GM19035 (cell line): Measurements from ENCODE around the gene DDX1.
"Not testable (repeated sequence)": the region's sequence is repeated elsewhere in the genome, so short reads cannot be mapped to it uniquely, and the experiment has no call there.

ENCODE experiments used
- ATAC-seq: cut with Tn5 transposase; IDR thresholded peaks from one replicate; pipeline ENCODE4 v1.9.1; 2021; ENCODE audit not compliant: unreplicated experiment

Gene DDX1

GRCh38 chr2:15616429-15616828 lies 24.8 kb downstream of the DDX1 start:
- ATAC-seq = no peak

GRCh38 chr2:15616850-15617777 lies 25.4 kb downstream of the DDX1 start:
- no peak for ATAC-seq

GRCh38 chr2:15617778-15618448 lies 26.2 kb downstream of the DDX1 start:
- ATAC-seq = no peak

DNA sequence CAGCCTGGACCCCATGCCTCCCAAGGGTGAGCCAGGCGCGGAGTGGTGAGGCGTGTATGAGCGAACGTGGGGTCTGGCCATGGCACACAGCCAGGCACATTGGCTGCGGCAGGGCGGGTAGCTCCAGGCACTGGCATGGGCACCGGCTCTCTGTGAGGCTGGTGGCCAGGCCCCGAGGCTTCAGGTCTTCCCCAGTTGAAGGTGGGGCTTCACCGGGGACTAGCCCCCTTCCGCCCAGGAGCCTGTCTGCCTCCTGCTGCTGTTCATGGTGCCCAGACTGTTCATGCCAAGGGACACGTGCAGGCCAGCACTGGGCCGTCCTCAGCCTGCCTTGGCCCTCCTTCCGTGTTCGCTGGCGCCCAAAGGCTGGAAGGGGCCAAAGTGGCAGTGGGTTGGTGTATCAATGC lies 26.8 kb downstream of the DDX1 start:
- no peak for ATAC-seq

- ATAC-seq = no peak
Measured at GRCh38 chr2:15619076-15619475, 27.4 kb downstream of the DDX1 start.

DNA sequence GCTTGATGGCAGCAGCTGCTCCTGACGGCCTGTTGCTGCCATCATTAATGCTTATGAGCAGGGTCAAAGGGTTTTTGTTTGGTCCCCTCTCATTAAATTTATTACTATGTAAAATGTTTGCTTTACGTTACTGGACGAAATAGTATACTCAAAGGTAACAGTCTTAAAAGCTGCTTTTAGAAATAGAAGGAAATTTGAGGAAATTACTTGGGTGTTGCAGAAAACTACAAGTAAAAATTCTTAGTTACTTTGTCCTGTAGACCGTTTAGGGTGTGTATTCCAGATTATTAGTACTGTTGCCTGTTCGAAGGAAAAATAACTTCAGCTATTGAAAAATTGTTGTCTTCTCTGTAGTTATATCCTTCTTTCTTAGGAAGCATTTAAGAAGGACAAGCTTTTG lies 27.8 kb downstream of the DDX1 start:
- ATAC-seq = no peak

GRCh38 chr2:15619938-15620337 lies 28.3 kb downstream of the DDX1 start:
- ATAC-seq = no peak

DNA sequence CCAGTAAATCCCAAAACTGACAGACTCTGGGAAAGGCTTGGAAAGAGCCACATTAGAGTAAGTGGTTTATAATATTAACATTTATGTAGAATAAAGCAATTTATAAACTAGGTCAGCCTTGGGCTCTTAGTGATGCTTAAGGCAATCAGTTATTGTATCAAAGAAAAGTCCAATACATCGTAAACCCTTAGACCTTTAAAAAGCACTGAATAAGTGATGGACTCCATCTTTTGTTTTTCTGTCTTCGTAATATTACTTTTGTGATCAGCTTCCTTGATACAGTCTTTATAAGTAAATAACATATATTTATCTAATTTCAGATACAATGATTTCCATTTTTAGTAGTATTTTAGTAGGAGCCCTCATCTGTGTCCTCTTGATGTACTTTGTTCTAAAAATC lies 28.7 kb downstream of the DDX1 start:
- ATAC-seq = no peak

DNA sequence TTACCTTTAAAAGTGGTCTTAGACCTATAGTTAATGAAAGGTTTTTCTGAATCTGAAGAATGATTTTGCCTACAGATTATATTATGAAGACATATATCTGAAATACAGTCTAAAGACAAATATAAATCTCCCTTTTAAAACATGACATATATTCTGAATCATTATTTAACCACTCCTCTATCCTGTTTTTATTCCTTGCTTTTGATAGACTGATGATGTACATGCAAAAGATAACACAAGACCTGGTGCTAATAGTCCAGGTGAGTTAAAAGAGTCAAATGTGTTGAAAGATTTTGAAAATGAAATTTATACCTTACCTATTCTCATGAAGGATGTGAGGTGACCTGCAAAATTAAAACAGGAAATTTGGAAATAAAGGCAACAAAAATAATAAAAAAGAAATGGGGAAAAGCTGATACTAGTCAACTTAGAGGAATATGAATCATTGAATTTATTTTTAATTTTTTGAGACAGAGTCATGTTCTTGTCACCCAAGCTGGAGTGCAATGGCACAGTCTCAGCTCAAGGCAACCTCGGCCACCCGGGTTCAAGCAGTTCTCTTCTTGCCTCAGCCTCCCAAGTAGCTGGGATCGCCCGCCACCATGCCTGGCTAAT lies 29.3 kb downstream of the DDX1 start:
- ATAC-seq = no peak

- ATAC-seq = not testable (repeated sequence)
Measured at GRCh38 chr2:15621472-15621870, 29.8 kb downstream of the DDX1 start.

- no peak for ATAC-seq
Measured at GRCh38 chr2:15622214-15622613, 30.5 kb downstream of the DDX1 start.

- no peak for ATAC-seq
Measured at GRCh38 chr2:15622614-15623480, 31.2 kb downstream of the DDX1 start.

DNA sequence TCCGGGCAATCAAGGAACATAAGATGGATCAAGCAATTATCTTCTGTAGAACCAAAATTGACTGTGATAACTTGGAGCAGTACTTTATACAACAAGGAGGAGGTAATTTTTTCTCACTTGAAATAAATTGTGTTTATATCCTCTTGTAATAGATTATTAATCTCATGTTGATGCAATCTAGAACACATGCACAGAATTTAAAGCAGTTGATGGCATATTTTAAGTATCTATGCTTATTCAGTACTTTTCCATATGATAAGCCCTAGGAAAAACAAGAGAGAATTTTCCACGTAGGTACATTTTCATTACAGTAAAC lies 31.8 kb downstream of the DDX1 start:
- ATAC-seq = no peak

DNA sequence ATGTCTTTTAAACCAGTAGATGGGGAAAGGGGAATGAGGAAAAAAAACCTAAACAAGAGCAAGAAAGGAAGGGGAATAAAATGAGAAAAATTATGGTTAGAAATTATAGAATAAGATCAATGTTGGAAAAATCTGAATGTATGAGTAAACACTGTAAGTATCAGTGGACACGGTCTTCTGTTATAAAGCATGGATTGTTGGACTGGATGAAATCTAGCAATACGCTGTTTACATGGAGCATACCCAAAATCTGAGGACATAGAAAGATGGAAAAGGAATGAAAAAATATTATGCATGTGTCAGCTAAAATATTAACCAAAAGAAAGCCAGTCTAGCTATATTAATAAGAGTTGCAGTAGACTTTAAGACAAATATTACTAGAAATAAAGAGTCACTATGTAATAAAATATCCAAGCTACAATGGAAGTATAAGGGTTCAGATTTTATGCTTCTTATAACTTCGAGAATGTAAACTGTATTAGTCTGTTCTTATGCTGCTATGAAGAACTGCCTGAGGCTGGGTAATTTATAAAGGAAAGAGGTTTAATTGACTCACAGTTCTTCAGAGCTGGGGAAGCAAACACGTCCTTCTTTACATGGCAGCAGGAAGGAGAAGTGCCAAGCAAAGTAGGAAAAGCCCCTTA lies 32.4 kb downstream of the DDX1 start:
- ATAC-seq = no peak

DNA sequence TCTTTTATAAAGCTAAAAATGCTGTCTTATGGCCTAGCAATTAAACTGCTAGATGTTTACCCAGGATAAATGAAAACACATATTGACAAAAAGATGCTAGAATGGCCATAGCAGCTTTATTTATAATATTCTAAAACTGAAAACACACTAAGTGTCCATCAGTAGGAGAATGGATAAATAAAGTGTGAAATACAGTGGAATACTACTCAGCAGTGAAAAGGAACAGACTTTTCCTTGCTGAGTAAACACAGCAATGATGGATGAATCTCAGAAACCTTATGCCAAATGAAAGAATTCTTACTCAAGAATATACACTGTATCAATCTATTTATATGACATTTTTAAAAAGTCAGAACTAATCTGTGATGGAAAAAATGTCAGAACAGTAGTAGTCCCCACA lies 33.2 kb downstream of the DDX1 start:
- ATAC-seq = no peak

DNA sequence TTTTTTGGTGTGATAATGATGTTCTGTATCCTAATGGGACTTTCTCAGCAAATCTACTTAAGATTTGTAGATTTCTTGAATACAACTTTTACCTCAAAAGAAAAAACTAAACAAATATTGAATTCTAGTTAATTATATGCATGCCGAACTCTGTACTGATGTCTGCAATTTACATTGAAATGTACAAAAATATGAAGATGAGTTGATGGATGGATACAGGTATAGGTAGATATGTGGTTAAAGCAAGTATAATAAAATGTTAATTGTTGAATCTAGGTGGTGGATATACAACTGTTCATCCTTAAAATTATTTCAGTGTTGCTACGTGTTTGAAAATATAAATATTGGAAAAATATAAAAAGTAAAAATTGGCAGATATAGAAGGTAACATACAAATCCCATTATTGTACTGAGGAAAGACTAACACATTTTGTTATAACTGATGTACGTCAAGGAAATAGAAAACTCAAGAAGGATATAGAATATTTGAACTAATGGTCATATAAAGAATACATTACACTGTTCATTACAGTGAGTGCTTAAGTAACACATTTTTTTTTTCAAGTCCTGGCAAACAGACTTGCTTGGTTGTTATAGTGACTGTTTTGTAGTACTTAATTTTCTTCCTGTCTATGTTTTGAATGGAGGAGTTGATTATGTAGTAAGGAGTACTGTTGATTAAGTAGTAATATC lies 33.8 kb downstream of the DDX1 start:
- no peak for ATAC-seq

DNA sequence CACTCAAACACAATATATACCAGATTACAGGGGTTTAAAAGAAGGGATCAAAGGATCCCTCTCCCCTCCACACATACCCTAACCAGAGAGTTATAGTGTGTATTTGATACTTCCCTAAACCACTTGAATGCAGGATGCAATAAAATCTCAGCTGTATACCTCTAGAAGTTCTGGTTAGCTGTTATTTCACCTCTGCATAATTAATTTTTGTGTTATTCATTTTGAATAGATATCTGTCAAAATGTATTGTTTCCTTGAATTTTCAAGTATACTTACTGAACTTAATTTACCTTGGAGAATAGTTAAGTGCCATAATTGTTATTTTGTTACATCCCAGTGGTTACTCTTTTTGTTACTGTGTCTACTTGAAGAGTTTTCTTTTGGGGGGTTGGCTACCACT lies 34.5 kb downstream of the DDX1 start:
- ATAC-seq = no peak

- ATAC-seq = no peak
Measured at GRCh38 chr2:15626967-15627366, 35.3 kb downstream of the DDX1 start.

- ATAC-seq = no peak
Measured at GRCh38 chr2:15627817-15628684, 36.4 kb downstream of the DDX1 start.
